GM12891 (cell line): ENCODE measurements around the gene FLAD1.

Experiments used
- PAX5 ChIP-seq: IDR thresholded peaks from 2 replicates; pipeline ENCODE4 v1.6.1; 2011; ENCODE audit warnings: low read length, moderate library complexity, mild to moderate bottlenecking; ENCODE audit not compliant: insufficient read depth, severe bottlenecking
- POLR2A ChIP-seq: IDR thresholded peaks from 2 replicates; pipeline ENCODE4 v1.6.1; 2011; ENCODE audit warnings: low read depth, low read length, control low read depth
- POLR2AphosphoS5 ChIP-seq: IDR thresholded peaks from 2 replicates; pipeline ENCODE4 v1.6.1; 2011; ENCODE audit warnings: low read depth, low read length, control low read depth
- POU2F2 ChIP-seq: IDR thresholded peaks from 2 replicates; pipeline ENCODE4 v1.6.1; 2011; ENCODE audit warnings: low read depth, mild to moderate bottlenecking, control low read depth, low read length, moderate library complexity
- SPI1 ChIP-seq: IDR thresholded peaks from 2 replicates; pipeline ENCODE4 v1.6.1; 2011; ENCODE audit warnings: low read depth, low read length, control low read depth
- TAF1 ChIP-seq: IDR thresholded peaks from 2 replicates; pipeline ENCODE4 v1.6.1; 2011; ENCODE audit warnings: low read depth, low read length, control low read depth

- peak; percentile 73 for TF ChIP-seq POLR2A
- TF ChIP-seq POLR2AphosphoS5 = peak; percentile 71; the same call in 1 of the 2 replicates
- peak; percentile 51; the same call in 1 of the 2 replicates for TF ChIP-seq TAF1
- TF ChIP-seq SPI1 = 0 out of 2 replicates have a peak, but pooled peaks have one; percentile 21
- TF ChIP-seq POU2F2 = no peak; the same call in none of the 2 replicates
- no peak for TF ChIP-seq PAX5
Measured at GRCh38 chr1:154998818-154999570, 15.8 kb downstream of the FLAD1 start.
